Type B pancreatic cell (in vitro differentiated cells): Measurements from ENCODE around the gene PHACTR1. TPM values are rescaled to one million over a fixed set of nuclear protein-coding genes. Genes with fewer than 3 reads are reported as not detected.

ENCODE experiments used
- DNase-seq: peaks from one replicate; pipeline ENCODE4 v3.0.0; 2021; ENCODE audit warnings: mixed read lengths; ENCODE audit not compliant: unreplicated experiment; ENCODE audit errors: extremely low spot score
- H3K27ac Mint-ChIP-seq: 2 replicates; pipeline ENCODE4 v1.8.0; 2021; ENCODE audit warnings: mild to moderate bottlenecking, mixed read lengths
- H3K27me3 Mint-ChIP-seq: 2 replicates; pipeline ENCODE4 v1.8.0; 2021; ENCODE audit warnings: mixed read lengths
- H3K36me3 Mint-ChIP-seq: 2 replicates; pipeline ENCODE4 v1.8.0; 2021; ENCODE audit warnings: mixed read lengths
- H3K4me1 Mint-ChIP-seq: one replicate; pipeline ENCODE4 v1.8.0; 2021; ENCODE audit warnings: mixed read lengths; ENCODE audit not compliant: unreplicated experiment
- H3K4me3 Mint-ChIP-seq: 2 replicates; pipeline ENCODE4 v1.8.0; 2021; ENCODE audit warnings: mild to moderate bottlenecking, mixed read lengths
- H3K9me3 Mint-ChIP-seq: 2 replicates; pipeline ENCODE4 v1.8.0; 2021; ENCODE audit warnings: mixed read lengths
- total RNA-seq: library from RNA; stranded (reverse); gene quantifications from 2 replicates; pipeline ENCODE4 v1.2.1, GENCODE V29; 2021; ENCODE audit warnings: low replicate concordance
- TF ChIP-seq, protein P1 (sequence below): fragments of 200-600 bp; sonication (generic); conservative IDR thresholded peaks from 2 replicates; pipeline ENCODE4 v1.5.0; 2021; ENCODE audit warnings: antibody characterized with exemption, mild to moderate bottlenecking

The PHACTR1 gene
- total RNA-seq, 1 donor from 2014 or later: 12.3 TPM

- no peak for DNase-seq
- H3K9me3 Mint-ChIP-seq: no peaks in the 10 kb centered on the region
- TF ChIP-seq, protein P1, sequence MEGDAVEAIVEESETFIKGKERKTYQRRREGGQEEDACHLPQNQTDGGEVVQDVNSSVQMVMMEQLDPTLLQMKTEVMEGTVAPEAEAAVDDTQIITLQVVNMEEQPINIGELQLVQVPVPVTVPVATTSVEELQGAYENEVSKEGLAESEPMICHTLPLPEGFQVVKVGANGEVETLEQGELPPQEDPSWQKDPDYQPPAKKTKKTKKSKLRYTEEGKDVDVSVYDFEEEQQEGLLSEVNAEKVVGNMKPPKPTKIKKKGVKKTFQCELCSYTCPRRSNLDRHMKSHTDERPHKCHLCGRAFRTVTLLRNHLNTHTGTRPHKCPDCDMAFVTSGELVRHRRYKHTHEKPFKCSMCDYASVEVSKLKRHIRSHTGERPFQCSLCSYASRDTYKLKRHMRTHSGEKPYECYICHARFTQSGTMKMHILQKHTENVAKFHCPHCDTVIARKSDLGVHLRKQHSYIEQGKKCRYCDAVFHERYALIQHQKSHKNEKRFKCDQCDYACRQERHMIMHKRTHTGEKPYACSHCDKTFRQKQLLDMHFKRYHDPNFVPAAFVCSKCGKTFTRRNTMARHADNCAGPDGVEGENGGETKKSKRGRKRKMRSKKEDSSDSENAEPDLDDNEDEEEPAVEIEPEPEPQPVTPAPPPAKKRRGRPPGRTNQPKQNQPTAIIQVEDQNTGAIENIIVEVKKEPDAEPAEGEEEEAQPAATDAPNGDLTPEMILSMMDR: no peak
- H3K36me3 Mint-ChIP-seq: peaks cover 3% of the 10 kb centered on the region
- peaks cover 14% of the 10 kb centered on the region for H3K27me3 Mint-ChIP-seq
- H3K4me1 Mint-ChIP-seq: peaks cover 6% of the 10 kb centered on the region
- H3K27ac Mint-ChIP-seq: no peak overlapping the region
- no peak overlapping the region for H3K4me3 Mint-ChIP-seq
These were observed 182.7 kb downstream of the PHACTR1 start for GRCh38 chr6:12899046-12899833.

DNA sequence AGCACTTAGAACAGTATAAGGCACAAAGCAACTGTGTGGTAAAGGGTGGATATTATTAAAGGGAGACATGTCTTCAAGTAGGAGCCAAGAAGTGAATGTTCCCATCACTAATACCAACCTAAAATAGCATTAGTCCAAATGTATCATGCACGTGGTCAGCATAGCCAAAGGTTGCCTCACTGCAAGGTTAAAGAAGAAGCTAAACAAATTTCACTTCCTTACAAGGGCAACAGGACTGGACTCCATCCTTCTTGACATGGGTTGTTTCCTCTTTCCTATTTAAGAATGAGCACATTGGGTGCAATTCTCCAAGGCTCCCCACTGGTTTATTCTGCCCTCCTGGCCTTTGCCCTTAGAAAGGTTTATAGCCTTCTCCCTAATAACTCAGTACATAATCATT lies 186.7 kb downstream of the PHACTR1 start:
- H3K4me1 Mint-ChIP-seq: peaks cover 6% of the 10 kb centered on the region
- no peak overlapping the region for H3K27ac Mint-ChIP-seq
- DNase-seq: no peak
- peaks cover 3% of the 10 kb centered on the region for H3K36me3 Mint-ChIP-seq
- H3K4me3 Mint-ChIP-seq: no peak overlapping the region
- peaks cover 11% of the 10 kb centered on the region for H3K27me3 Mint-ChIP-seq
- TF ChIP-seq, protein P1: no peak
- no peaks in the 10 kb centered on the region for H3K9me3 Mint-ChIP-seq

DNA sequence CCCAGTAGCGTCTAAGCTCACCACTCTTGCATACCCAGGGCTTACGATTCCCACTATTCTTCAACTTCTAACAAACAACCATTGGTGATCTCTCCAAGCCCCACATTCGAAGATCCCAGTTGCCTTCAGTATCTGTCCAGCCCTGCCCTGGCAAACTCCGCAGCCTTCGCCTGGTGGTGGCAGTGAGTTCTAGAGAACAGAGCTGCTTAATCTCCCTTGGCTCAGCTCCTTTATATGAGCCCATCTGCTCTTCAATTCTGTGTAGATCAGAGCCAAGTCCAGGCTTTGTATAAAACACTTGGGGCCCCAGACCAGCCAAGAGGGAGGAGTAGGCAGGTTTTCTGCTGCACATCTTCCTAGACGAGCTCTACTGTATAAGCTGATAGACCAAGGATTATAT lies 193.3 kb downstream of the PHACTR1 start:
- Mint-ChIP-seq H3K4me1 (peaks cover 5% of the 10 kb centered on the region), H3K9me3 (no peaks in the 10 kb centered on the region), H3K27me3 (peaks cover 20% of the 10 kb centered on the region), H3K27ac (no peak overlapping the region), H3K4me3 (no peak overlapping the region), H3K36me3 (no peaks in the 10 kb centered on the region)
- TF ChIP-seq, protein P1: no peak
- no peak for DNase-seq

GRCh38 chr6:12911427-12911826 lies 194.9 kb downstream of the PHACTR1 start:
- no peaks in the 10 kb centered on the region for H3K36me3 Mint-ChIP-seq
- H3K4me1 Mint-ChIP-seq: peaks cover 5% of the 10 kb centered on the region
- H3K27me3 Mint-ChIP-seq: peaks cover 24% of the 10 kb centered on the region
- DNase-seq: no peak
- TF ChIP-seq, protein P1: peak; percentile 76
- no peak overlapping the region for H3K27ac Mint-ChIP-seq
- H3K9me3 Mint-ChIP-seq: no peaks in the 10 kb centered on the region
- H3K4me3 Mint-ChIP-seq: no peak overlapping the region

DNA sequence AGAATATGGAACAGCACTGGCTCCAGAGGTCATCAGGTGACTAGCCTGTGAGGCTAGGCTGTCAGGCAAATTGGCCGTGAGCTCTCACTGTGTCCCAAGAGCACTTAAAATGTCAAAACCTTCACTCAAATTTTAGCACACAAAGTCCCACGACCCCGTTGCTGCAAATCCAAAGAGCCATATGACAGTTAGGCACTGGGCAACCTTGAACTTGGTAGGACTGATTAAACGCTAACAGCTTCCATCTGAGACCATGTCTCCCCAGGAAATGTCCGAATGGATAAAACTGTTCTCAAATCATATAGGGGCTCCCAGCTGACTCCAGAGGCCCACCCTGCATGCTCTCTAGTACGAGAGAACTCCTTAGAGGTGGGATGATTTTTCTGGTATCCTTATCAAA lies 196.6 kb downstream of the PHACTR1 start:
- H3K36me3 Mint-ChIP-seq: no peaks in the 10 kb centered on the region
- no peaks in the 10 kb centered on the region for H3K9me3 Mint-ChIP-seq
- H3K4me3 Mint-ChIP-seq: no peak overlapping the region
- H3K27ac Mint-ChIP-seq: no peak overlapping the region
- peaks cover 21% of the 10 kb centered on the region for H3K27me3 Mint-ChIP-seq
- H3K4me1 Mint-ChIP-seq: peaks cover 5% of the 10 kb centered on the region
- TF ChIP-seq, protein P1: no peak
- DNase-seq: no peak
